Measurements from ENCODE around the gene ABLIM2. TPM values are rescaled to one million over a fixed set of nuclear protein-coding genes. Genes with fewer than 3 reads are reported as not detected.
"Not testable (repeated sequence)": the region's sequence is repeated elsewhere in the genome, so short reads cannot be mapped to it uniquely, and the experiment has no call there.

The ABLIM2 gene
- total and polyA plus RNA-seq, 4 donors, result 12.2 to 60.4 (median 43.1) TPM

DNA sequence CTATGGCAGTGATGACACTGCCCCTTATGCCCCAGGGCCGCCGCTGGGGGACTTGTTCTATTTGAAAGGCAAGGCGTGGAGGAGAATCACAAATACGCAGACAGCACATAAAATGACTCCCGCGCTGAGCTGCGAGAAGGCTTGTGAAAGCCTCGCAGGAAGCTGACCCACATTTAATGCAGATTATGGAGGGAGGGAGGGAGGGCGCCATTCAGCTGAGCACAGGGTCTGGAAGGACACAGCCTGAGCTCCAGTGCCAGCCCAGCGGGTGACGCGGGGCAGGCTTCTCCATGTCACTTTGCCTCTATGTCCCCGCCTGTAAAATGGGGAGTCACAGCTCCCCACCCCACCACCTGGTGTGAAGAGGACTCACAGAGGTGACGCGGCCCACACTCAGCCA is 14.3 kb downstream of the ABLIM2 start:
- 24% methylated on average over 14 of the region's 15 CpGs for WGBS (ENCODE audit: insufficient coverage)
- no peak overlapping the region for H3K4me3 ChIP-seq (ENCODE audit: low read depth, low read length)
- H3K27ac ChIP-seq (ENCODE audit: low read depth, low read length), result no peak overlapping the region
- DNase-seq (ENCODE audit: low read depth in 4 of 6, low spot score in 6 of 6), result peak in 3 of 6 donors; percentile 52 to 80 (median 75)
- H3K4me1 ChIP-seq (ENCODE audit: control insufficient read depth, insufficient read depth, low read length), result peaks cover 48% of the 10 kb centered on the region
- H3K9me3 ChIP-seq (ENCODE audit: control insufficient read depth, insufficient read depth, low read length), result peaks cover 1% of the 10 kb centered on the region
- peaks cover 21% of the 10 kb centered on the region for H3K36me3 ChIP-seq (ENCODE audit: control insufficient read depth, insufficient read depth, low read length)
- H3K27me3 ChIP-seq (ENCODE audit: control insufficient read depth, insufficient read depth, low read length), result no peaks in the 10 kb centered on the region

DNA sequence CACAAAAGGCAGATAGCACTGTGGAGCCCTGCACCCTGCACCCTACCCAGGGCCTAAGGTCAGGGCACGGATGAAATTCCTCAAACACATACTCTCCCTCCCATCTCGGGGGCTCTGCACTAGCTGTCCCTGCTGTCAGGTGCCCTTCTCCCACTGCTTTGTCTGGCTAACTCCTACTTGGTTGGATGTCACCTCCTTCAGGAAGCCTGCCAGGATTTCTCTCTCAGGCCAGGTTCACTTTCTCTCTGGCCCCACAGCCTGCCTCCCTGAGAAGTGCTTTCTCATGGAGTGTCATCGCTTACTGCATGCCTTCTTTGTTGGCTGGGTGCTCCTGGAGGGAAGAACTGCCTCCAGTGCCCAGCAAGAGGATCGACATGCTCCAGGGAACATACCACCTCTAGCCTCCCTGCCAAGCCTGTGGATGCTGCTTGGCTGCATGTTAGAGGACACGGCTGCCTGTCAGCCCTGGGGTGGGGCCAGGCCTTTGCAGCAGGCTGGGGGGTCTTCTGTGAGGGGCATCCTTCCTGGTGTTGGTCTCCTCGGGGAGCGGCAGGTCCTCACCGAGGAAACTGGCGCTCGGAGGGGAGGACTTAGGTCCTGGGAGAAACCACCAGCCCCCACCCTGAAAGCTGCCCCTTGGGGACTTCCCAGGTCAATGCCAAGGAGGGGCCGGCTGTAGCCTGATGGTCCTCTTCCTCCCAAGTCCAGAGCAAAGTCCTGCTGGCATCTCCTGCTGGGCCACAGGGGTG is 15.0 kb downstream of the ABLIM2 start:
- peaks cover 1% of the 10 kb centered on the region for H3K9me3 ChIP-seq (ENCODE audit: control insufficient read depth, insufficient read depth, low read length)
- peaks cover 13% of the 10 kb centered on the region for H3K36me3 ChIP-seq (ENCODE audit: control insufficient read depth, insufficient read depth, low read length)
- no peaks in the 10 kb centered on the region for H3K27me3 ChIP-seq (ENCODE audit: control insufficient read depth, insufficient read depth, low read length)
- H3K27ac ChIP-seq (ENCODE audit: low read depth, low read length), result no peak overlapping the region
- DNase-seq (ENCODE audit: low read depth in 4 of 6, low spot score in 6 of 6), result no peak
- 89% methylated on average over 9 of the region's 11 CpGs for WGBS (ENCODE audit: insufficient coverage)
- H3K4me1 ChIP-seq (ENCODE audit: control insufficient read depth, insufficient read depth, low read length), result peaks cover 48% of the 10 kb centered on the region
- no peak overlapping the region for H3K4me3 ChIP-seq (ENCODE audit: low read depth, low read length)

DNA sequence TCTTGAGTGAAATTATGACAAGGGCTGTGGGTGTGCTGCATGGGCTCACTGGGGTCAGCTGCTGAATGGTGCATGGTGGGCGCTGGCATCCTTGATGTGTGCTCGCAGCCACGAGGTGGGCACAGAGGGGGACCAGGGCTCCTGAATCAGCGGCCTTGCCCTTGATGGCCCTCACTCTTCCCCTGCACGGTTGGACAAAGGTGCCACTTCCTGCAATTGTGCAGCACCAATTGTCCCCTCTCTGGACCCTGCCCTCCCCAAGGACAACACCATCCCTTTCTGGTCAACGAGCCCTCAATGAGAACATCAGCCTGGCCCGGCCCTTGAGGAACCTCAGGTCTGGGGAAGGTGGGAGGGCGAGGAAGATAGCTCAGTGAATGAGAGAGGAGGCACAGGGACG is 16.1 kb downstream of the ABLIM2 start:
- no peak overlapping the region for H3K4me3 ChIP-seq (ENCODE audit: low read depth, low read length)
- 83% methylated on average over 6 of the region's 9 CpGs for WGBS (ENCODE audit: insufficient coverage)
- H3K27ac ChIP-seq (ENCODE audit: low read depth, low read length), result no peak overlapping the region
- H3K36me3 ChIP-seq (ENCODE audit: control insufficient read depth, insufficient read depth, low read length), result peaks cover 3% of the 10 kb centered on the region
- DNase-seq (ENCODE audit: low read depth in 4 of 6, low spot score in 6 of 6), result no peak
- peaks cover 44% of the 10 kb centered on the region for H3K4me1 ChIP-seq (ENCODE audit: control insufficient read depth, insufficient read depth, low read length)
- H3K27me3 ChIP-seq (ENCODE audit: control insufficient read depth, insufficient read depth, low read length), result no peaks in the 10 kb centered on the region
- peaks cover 1% of the 10 kb centered on the region for H3K9me3 ChIP-seq (ENCODE audit: control insufficient read depth, insufficient read depth, low read length)

DNA sequence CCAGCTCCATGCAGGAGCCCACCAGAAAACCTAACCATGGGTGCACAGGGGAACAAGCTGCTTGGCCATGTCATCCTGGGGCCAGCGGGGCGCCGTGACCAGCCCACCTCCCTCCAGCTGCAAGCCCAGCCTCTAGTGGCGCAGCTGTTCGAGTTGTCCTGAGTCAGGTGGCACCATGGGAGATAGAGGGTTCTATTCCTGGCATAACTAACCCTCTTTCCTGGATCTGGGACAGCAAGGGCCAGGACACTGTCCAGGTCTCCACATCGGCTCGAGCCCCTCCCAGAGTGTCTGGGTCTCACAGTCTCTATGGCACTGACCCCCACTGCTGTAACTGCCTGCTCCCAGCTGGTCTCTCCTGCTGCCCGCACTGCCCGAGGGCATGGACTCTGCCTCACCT is 16.7 kb downstream of the ABLIM2 start:
- Histone ChIP-seq H3K27me3 (ENCODE audit: control insufficient read depth, insufficient read depth, low read length) (no peaks in the 10 kb centered on the region), H3K36me3 (ENCODE audit: control insufficient read depth, insufficient read depth, low read length) (peaks cover 2% of the 10 kb centered on the region), H3K9me3 (ENCODE audit: control insufficient read depth, insufficient read depth, low read length) (peaks cover 1% of the 10 kb centered on the region), H3K4me3 (ENCODE audit: low read depth, low read length) (no peak overlapping the region), H3K4me1 (ENCODE audit: control insufficient read depth, insufficient read depth, low read length) (peaks cover 40% of the 10 kb centered on the region), H3K27ac (ENCODE audit: low read depth, low read length) (no peak overlapping the region)
- 85% methylated on average over 9 of the region's 9 CpGs for WGBS (ENCODE audit: insufficient coverage)
- DNase-seq (ENCODE audit: low read depth in 4 of 6, low spot score in 6 of 6), result no peak

DNA sequence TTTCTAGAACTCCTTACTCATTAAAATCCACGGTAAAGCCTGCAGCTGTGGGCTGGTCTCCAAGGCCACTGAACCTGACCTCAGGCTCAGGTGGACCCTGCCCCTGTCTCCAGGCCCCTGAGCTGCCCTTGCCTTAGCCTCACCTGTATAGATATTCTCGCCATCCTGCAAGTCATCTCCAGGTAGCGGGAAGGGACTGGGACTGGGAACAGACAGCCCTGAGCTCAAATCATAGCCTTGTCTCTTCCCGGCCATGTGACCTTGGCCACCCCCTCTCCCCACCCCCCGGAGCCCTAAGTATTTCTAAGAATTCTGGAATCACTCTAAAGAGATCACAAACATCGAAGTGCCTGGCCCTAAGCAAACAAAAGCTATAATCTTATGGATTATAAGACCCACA is 17.7 kb downstream of the ABLIM2 start:
- Histone ChIP-seq H3K36me3 (ENCODE audit: control insufficient read depth, insufficient read depth, low read length) (peaks cover 2% of the 10 kb centered on the region), H3K27ac (ENCODE audit: low read depth, low read length) (no peak overlapping the region), H3K27me3 (ENCODE audit: control insufficient read depth, insufficient read depth, low read length) (no peaks in the 10 kb centered on the region), H3K4me1 (ENCODE audit: control insufficient read depth, insufficient read depth, low read length) (peaks cover 40% of the 10 kb centered on the region), H3K9me3 (ENCODE audit: control insufficient read depth, insufficient read depth, low read length) (peaks cover 1% of the 10 kb centered on the region), H3K4me3 (ENCODE audit: low read depth, low read length) (no peak overlapping the region)
- 89% methylated on average over 6 of the region's 6 CpGs for WGBS (ENCODE audit: insufficient coverage)
- DNase-seq (ENCODE audit: low read depth in 4 of 6, low spot score in 6 of 6), result no peak

DNA sequence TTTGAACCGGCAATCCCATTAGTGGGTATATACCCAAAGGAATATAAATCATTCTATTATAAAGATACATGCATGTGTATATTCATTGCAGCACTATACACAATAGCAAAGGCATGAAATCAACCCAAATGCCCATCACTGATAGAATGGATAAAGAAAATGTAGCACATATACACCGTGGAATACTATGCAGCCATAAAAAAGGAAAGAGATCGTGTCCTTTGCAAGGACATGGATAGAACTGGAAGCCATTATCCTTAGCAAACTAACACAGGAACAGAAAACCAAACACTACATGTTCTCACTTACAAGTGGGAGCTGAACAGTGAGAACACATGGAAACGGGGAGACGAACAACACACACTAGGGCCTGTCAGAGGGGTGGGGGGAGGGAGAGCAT is 18.9 kb downstream of the ABLIM2 start:
- H3K4me1 ChIP-seq (ENCODE audit: control insufficient read depth, insufficient read depth, low read length), result peaks cover 29% of the 10 kb centered on the region
- H3K36me3 ChIP-seq (ENCODE audit: control insufficient read depth, insufficient read depth, low read length); H3K4me3 ChIP-seq (ENCODE audit: low read depth, low read length); H3K9me3 ChIP-seq (ENCODE audit: control insufficient read depth, insufficient read depth, low read length); H3K27me3 ChIP-seq (ENCODE audit: control insufficient read depth, insufficient read depth, low read length); DNase-seq (ENCODE audit: low read depth in 4 of 6, low spot score in 6 of 6); H3K27ac ChIP-seq (ENCODE audit: low read depth, low read length): not testable (repeated sequence)
- 100% methylated on average over 2 of the region's 5 CpGs for WGBS (ENCODE audit: insufficient coverage)

DNA sequence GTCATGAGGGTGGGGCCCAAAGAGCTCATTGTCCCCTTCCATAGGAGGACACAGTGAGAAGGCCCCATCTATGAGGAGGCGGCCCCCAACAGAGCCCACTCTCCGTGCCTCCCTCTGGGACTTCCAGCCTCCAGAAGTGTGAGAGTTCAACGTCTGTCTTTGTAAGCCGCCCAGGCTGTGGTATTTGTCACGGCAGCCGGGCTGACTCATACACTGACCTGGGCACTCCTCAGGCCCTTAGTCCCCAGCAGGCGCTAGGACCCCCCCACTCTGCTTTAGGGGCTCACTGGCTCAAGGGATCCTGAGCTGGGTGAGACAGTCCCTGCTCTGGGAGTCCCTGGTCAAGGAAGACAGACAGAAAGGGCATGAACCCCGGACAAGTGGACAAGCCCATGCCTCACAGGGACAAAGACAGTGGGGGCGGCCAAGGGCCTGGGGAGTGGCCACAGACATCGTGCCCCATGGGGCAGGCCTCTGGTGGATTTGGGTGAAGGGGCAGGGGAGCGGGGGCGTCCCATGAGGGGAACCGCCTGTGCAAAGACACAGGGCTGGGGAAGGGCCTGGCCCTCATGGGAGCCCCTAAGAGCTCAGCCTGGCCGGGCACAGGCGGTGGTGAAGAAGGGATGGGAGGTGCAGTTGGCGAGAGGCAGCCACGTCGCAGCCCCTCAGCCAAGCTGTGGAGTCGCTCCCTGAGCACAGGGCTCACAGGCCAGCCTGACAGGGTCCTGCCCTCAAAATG is 21.5 kb downstream of the ABLIM2 start:
- Histone ChIP-seq H3K4me3 (ENCODE audit: low read depth, low read length) (no peak overlapping the region), H3K27ac (ENCODE audit: low read depth, low read length) (no peak overlapping the region), H3K9me3 (ENCODE audit: control insufficient read depth, insufficient read depth, low read length) (peaks cover 1% of the 10 kb centered on the region), H3K36me3 (ENCODE audit: control insufficient read depth, insufficient read depth, low read length) (peaks cover 7% of the 10 kb centered on the region), H3K27me3 (ENCODE audit: control insufficient read depth, insufficient read depth, low read length) (no peaks in the 10 kb centered on the region), H3K4me1 (ENCODE audit: control insufficient read depth, insufficient read depth, low read length) (peaks cover 23% of the 10 kb centered on the region)
- DNase-seq (ENCODE audit: low read depth in 4 of 6, low spot score in 6 of 6), result no peak
- WGBS (ENCODE audit: insufficient coverage), result 94% methylated on average over 19 of the region's 19 CpGs

DNA sequence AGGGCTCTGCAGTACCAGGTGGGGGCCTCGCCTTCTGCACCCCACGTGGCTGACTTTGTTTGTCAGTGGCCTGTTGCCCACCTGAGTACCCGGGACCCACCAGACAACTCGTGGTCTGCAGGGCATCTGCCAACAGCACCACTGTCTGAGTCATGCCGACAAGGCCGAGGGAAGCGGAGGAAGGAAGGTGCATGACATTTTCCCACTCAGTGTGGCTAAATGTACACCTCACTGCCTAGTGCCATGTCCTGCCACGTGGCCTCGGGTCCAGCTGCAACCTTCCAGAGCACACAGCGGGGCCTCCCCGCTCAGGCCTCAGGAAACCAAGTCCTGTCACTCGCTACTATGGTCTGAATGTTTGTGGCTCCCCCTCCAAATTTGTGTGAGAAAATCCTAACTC is 22.1 kb downstream of the ABLIM2 start:
- Histone ChIP-seq H3K27ac (ENCODE audit: low read depth, low read length) (no peak overlapping the region), H3K4me1 (ENCODE audit: control insufficient read depth, insufficient read depth, low read length) (peaks cover 23% of the 10 kb centered on the region), H3K36me3 (ENCODE audit: control insufficient read depth, insufficient read depth, low read length) (peaks cover 5% of the 10 kb centered on the region), H3K27me3 (ENCODE audit: control insufficient read depth, insufficient read depth, low read length) (no peaks in the 10 kb centered on the region), H3K9me3 (ENCODE audit: control insufficient read depth, insufficient read depth, low read length) (peaks cover 1% of the 10 kb centered on the region), H3K4me3 (ENCODE audit: low read depth, low read length) (no peak overlapping the region)
- no peak for DNase-seq (ENCODE audit: low read depth in 4 of 6, low spot score in 6 of 6)
- WGBS (ENCODE audit: insufficient coverage), result 95% methylated on average over 12 of the region's 12 CpGs

DNA sequence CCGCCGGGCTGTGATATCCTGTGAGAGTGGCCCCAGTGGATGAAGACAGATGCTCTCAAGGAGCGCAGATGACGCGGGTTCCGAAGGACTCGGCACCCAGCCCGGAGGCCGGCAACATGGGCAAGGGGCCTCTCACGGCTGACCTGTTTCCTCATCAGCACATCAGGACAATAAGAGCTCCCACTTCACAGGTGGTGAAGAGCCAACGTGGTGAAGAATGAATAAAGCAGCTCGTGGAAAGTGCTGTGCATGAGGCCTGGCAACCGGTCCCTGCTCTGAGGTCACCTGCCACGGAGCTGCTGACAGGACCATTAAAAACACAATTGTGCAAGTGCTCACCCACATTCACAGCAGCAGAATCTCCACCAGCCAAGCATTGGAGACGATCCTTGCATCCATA is 22.9 kb downstream of the ABLIM2 start:
- peaks cover 27% of the 10 kb centered on the region for H3K4me1 ChIP-seq (ENCODE audit: control insufficient read depth, insufficient read depth, low read length)
- H3K9me3 ChIP-seq (ENCODE audit: control insufficient read depth, insufficient read depth, low read length), result no peaks in the 10 kb centered on the region
- H3K36me3 ChIP-seq (ENCODE audit: control insufficient read depth, insufficient read depth, low read length), result peaks cover 5% of the 10 kb centered on the region
- H3K27ac ChIP-seq (ENCODE audit: low read depth, low read length), result no peak overlapping the region
- no peaks in the 10 kb centered on the region for H3K27me3 ChIP-seq (ENCODE audit: control insufficient read depth, insufficient read depth, low read length)
- WGBS (ENCODE audit: insufficient coverage), result 79% methylated on average over 15 of the region's 15 CpGs
- no peak for DNase-seq (ENCODE audit: low read depth in 4 of 6, low spot score in 6 of 6)
- no peak overlapping the region for H3K4me3 ChIP-seq (ENCODE audit: low read depth, low read length)

Data from spinal cord (tissue), 10 donors.